SKM-1 (cell line): ENCODE results near the gene RAPH1.
A peak's percentile ranks its signal among the peaks of the same experiment; 100 is the strongest.

Experiments used
- DNase-seq: peaks from one replicate; lab custom pipeline; 2025; ENCODE audit not compliant: unreplicated experiment; lab: John Stamatoyannopoulos, UW

RAPH1 gene

GRCh38 chr2:203535078-203535783 lies at the start of gene RAPH1:
Gene RAPH1 (minus strand): TSS chr2:203535301. CDS start chr2:203495353, 39,948 bp downstream.
- DNase-seq, result peak; percentile 27

GRCh38 chr2:203584784-203585183 lies 49.7 kb upstream of the RAPH1 start:
- DNase-seq, result no peak

GRCh38 chr2:203583701-203584100 lies 48.6 kb upstream of the RAPH1 start:
- no peak for DNase-seq

- DNase-seq, result no peak
Observed at GRCh38 chr2:203583084-203583695, 48.1 kb upstream of the RAPH1 start.

GRCh38 chr2:203582468-203582867 lies 47.4 kb upstream of the RAPH1 start:
- no peak for DNase-seq

GRCh38 chr2:203580844-203581243 lies 45.7 kb upstream of the RAPH1 start:
- DNase-seq, result no peak

- DNase-seq, result no peak
Observed at GRCh38 chr2:203579730-203580129, 44.6 kb upstream of the RAPH1 start.

- DNase-seq, result no peak
Observed at GRCh38 chr2:203578759-203579643, 43.9 kb upstream of the RAPH1 start.

GRCh38 chr2:203574824-203575223 lies 39.7 kb upstream of the RAPH1 start:
- no peak for DNase-seq

GRCh38 chr2:203572316-203572715 lies 37.2 kb upstream of the RAPH1 start:
- no peak for DNase-seq

- DNase-seq, result no peak
Observed at GRCh38 chr2:203569677-203570316, 34.7 kb upstream of the RAPH1 start.

- no peak for DNase-seq
Observed at GRCh38 chr2:203567691-203568090, 32.6 kb upstream of the RAPH1 start.

- no peak for DNase-seq
Observed at GRCh38 chr2:203566161-203566560, 31.1 kb upstream of the RAPH1 start.

- no peak for DNase-seq
Observed at GRCh38 chr2:203565076-203565475, 30.0 kb upstream of the RAPH1 start.

- no peak for DNase-seq
Observed at GRCh38 chr2:203562268-203562667, 27.2 kb upstream of the RAPH1 start.

- no peak for DNase-seq
Observed at GRCh38 chr2:203559641-203560040, 24.5 kb upstream of the RAPH1 start.

- no peak for DNase-seq
Observed at GRCh38 chr2:203553784-203554183, 18.7 kb upstream of the RAPH1 start.

- no peak for DNase-seq
Observed at GRCh38 chr2:203551778-203552177, 16.7 kb upstream of the RAPH1 start.

- DNase-seq, result no peak
Observed at GRCh38 chr2:203550266-203550665, 15.2 kb upstream of the RAPH1 start.

GRCh38 chr2:203549406-203549805 lies 14.3 kb upstream of the RAPH1 start:
- DNase-seq, result no peak

- DNase-seq, result no peak
Observed at GRCh38 chr2:203548887-203549286, 13.8 kb upstream of the RAPH1 start.
